Mucosa of rectum (tissue), 2 donors: ENCODE data around the gene FGF19.

Experiments
- H3K27ac ChIP-seq, 2 donors: one replicate each; pipeline ENCODE4 v1.7.0; 2013; ENCODE audit warnings: inconsistent platforms in 2 of 2, low read depth in 2 of 2, low read length in 2 of 2
- H3K27me3 ChIP-seq, 2 donors: one replicate each; pipeline ENCODE4 v1.7.0; 2013; ENCODE audit warnings: low read length in 2 of 2; ENCODE audit not compliant: control insufficient read depth in 2 of 2, insufficient read depth in 2 of 2
- H3K36me3 ChIP-seq, 2 donors: one replicate each; pipeline ENCODE4 v1.7.0; 2013; ENCODE audit warnings: low read length in 2 of 2; ENCODE audit not compliant: control insufficient read depth in 2 of 2, insufficient read depth in 2 of 2
- H3K4me1 ChIP-seq, 2 donors: one replicate each; pipeline ENCODE4 v1.7.0; 2013; ENCODE audit warnings: low read length in 2 of 2, mild to moderate bottlenecking in 1 of 2; ENCODE audit not compliant: control insufficient read depth in 2 of 2, insufficient read depth in 2 of 2
- H3K4me3 ChIP-seq, 2 donors: one replicate each; pipeline ENCODE4 v1.7.0; 2013; ENCODE audit warnings: low read length in 2 of 2
- H3K9ac ChIP-seq, 2 donors: one replicate each; pipeline ENCODE4 v1.7.0; 2013; ENCODE audit warnings: low read length in 2 of 2, low read depth in 1 of 2, mild to moderate bottlenecking in 1 of 2
- H3K9me3 ChIP-seq, 2 donors: one replicate each; pipeline ENCODE4 v1.7.0; 2013; ENCODE audit warnings: low read length in 2 of 2; ENCODE audit not compliant: control insufficient read depth in 2 of 2
- donor health status: healthy.
- donor health status: Normal muscosa, but diverticular disease.

The FGF19 gene

GRCh38 chr11:69650832-69651344, 52.9 kb downstream of the FGF19 start:
- H3K4me3 ChIP-seq = no peak overlapping the region
- H3K27ac ChIP-seq = no peak overlapping the region
- no peaks in the 10 kb centered on the region for H3K9me3 ChIP-seq
- H3K9ac ChIP-seq = no peak overlapping the region
- peaks cover 15 to 30% of the 10 kb centered on the region in 2 donors for H3K36me3 ChIP-seq
- no peaks in the 10 kb centered on the region for H3K27me3 ChIP-seq
- peaks cover 0 to 2% of the 10 kb centered on the region in 2 donors for H3K4me1 ChIP-seq

- no peak overlapping the region for H3K27ac ChIP-seq
These were observed 53.6 kb downstream of the FGF19 start for GRCh38 chr11:69650081-69650831.

DNA sequence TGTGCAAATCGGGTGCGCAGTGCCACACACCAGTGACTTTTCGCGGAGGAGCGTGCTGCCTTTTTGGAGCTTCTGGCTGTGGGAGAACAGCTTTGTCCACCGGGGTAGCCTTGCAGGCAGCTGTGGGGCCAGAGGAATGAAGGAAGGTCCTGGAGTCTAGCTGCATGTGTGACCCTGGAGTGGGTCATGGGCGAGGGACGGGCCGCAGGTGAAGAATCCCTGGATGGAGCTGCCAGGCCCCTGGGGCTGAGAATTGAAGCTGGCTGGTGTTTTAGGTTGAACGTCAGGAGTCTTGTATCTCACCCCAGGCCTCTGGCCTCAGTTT, 54.3 kb downstream of the FGF19 start:
- Histone ChIP-seq H3K4me1 (peaks cover 0 to 6% of the 10 kb centered on the region in 2 donors), H3K36me3 (peaks cover 19 to 33% of the 10 kb centered on the region in 2 donors), H3K9ac (no peak overlapping the region), H3K27ac (no peak overlapping the region), H3K9me3 (no peaks in the 10 kb centered on the region), H3K27me3 (no peaks in the 10 kb centered on the region), H3K4me3 (no peak overlapping the region)

More at GRCh38 chr11:69650081-69650831, 53.6 kb downstream of the FGF19 start:
- Histone ChIP-seq H3K4me1 (peaks cover 0 to 1% of the 10 kb centered on the region in 2 donors), H3K4me3 (no peak overlapping the region), H3K36me3 (peaks cover 19 to 33% of the 10 kb centered on the region in 2 donors), H3K9me3 (no peaks in the 10 kb centered on the region), H3K27me3 (no peaks in the 10 kb centered on the region), H3K9ac (no peak overlapping the region)

DNA sequence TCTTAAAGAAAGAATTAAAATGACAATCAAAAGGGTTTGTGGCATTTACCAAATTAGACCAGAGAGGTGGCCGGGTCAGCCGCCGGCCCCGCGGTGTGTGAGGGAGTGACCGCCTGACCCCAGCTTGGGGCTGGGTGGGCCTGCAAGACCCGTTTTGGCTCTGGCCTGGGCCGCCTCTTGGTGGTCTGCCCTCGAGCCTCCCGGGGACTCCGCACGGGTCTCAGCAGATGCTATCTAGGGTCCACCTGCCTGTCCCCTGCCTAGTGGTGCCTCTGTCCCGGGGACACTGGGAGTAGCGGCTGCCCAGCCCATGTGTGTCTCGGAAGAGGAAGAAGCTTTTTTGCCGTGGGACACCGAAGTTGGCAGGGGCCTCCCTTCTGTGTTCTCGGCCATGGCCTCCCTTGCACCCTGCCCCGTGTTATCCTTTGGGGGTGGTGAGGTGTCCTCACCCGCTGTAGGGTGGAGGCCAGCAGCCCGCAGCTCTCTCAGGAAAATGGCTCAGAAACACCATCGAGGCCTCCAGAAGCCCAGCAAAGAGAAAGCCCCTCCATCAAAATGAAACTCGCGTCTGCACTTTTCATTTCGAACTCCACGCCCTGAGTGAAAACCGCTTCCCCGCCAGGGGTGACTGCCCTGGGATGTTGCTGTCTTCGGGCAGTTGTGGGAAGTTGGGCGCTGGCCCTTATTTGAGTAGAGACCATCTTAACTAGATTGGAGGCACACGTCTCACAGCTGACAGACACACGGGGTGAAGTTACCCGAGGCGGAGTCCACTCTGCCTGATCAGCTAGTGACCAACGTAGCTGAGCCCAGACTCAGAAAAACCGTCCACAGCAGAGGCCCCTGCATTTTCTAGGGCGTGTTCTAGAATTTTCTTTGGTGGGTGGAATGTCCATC, 54.9 kb downstream of the FGF19 start:
- H3K9ac ChIP-seq = no peak overlapping the region
- H3K27me3 ChIP-seq = no peaks in the 10 kb centered on the region
- H3K4me3 ChIP-seq = no peak overlapping the region
- no peak overlapping the region for H3K27ac ChIP-seq
- no peaks in the 10 kb centered on the region for H3K9me3 ChIP-seq
- H3K36me3 ChIP-seq = peaks cover 19 to 33% of the 10 kb centered on the region in 2 donors
- H3K4me1 ChIP-seq = peaks cover 4 to 12% of the 10 kb centered on the region in 2 donors
